HG02763 (cell line): ENCODE data around the gene DLGAP1.
A peak's percentile ranks its signal among the peaks of the same experiment; 100 is the strongest.

ENCODE experiments used
- ATAC-seq: cut with Tn5 transposase; IDR thresholded peaks from one replicate; pipeline ENCODE4 v1.9.1; 2021; ENCODE audit warnings: mild to moderate bottlenecking, moderate library complexity; ENCODE audit not compliant: unreplicated experiment

The DLGAP1 gene

DNA sequence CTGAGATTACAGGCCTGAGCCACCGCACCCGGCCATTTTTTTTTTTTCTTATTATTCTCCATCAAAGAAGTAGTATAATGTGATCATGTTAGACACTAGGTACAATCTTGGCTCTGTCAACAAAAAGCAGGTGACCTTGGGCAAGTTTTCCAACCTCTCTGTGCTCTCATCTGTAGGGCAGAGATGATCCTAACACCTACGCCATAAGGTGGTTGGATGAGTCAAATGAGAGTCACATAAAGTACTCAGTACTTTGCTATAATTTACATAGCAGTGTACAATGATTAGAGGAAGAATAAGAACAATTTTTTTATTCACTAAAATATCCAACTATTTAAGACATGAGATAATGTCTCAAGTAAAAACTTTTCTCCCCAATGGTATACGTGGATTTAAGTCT is 876.5 kb downstream of the DLGAP1 start:
- ATAC-seq, result no peak

GRCh38 chr18:3577281-3577855 is 877.7 kb downstream of the DLGAP1 start:
- ATAC-seq, result no peak

DNA sequence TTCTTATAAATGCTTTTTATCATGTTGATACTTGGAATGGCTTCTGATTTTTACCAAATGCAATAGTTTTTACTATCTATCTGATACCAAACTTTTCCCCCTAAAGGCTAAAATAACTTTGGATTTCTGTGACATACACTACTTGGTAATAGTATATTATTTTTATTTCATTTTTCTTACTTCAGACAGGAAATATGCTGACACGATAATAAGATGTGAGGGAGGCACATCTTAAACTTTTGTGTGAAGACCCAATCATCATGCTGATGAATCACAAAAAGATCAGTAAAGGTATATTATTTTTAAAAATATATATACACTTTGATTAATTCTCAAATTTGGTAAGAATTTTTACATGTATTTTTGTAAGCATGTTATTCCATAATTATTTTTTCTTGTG is 882.3 kb downstream of the DLGAP1 start:
- ATAC-seq, result no peak

- no peak for ATAC-seq
These were observed 888.3 kb downstream of the DLGAP1 start for GRCh38 chr18:3566851-3567250.

- no peak for ATAC-seq
These were observed 894.4 kb downstream of the DLGAP1 start for GRCh38 chr18:3560755-3561154.

DNA sequence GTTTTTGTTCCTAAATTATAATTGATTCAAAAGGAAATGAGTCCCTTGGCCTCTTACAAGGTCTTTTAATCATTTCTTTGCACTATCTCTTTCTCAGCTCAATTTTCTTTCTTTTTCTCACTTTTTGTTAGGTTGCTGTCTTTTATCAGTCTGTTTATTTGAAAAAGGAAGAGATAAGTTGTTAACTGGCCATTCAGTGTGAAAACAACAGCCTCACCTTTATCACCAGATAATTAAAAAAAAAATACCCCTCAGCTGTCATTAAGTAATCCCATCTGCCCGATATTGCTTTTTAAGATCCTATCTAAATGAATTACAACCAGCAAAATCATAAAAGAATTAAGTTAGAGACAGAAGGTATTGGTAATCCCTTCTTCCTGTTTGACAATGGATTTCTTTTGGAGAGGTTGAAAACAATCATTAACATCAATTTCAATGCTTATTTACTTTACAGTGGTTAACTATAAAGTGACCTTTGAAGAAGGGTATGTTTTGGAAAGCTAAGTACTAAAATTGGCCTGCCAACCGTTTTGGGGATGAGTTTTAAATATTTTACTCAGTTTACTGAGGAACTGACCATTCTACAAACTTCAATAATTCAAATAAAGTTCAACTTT is 900.2 kb downstream of the DLGAP1 start:
- no peak for ATAC-seq

DNA sequence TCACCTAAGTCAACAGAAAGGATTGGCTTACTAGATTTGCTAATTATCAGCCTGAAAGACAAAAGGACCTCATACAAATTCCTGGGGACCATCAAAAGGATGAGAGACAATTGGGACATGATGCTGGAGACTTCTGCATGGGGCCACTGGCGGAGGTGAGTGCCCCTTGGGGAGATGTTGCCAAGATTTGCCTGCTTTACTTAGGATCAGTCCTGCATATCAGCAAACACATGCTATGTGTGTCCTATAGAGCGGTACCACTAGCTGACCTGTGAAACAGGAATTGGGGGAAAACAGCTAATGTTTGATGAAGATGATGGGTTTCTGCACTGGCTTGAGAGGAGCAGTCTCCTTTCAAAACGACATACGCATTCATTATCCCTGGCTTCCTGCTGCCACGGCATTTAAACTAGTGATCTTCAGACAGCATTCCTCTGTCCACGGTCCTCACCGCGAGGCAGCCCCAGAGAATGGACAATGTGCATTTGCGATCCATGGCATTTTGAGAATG is 901.0 kb downstream of the DLGAP1 start:
- no peak for ATAC-seq

- ATAC-seq, result no peak
These were observed 902.8 kb downstream of the DLGAP1 start for GRCh38 chr18:3552305-3552704.

DNA sequence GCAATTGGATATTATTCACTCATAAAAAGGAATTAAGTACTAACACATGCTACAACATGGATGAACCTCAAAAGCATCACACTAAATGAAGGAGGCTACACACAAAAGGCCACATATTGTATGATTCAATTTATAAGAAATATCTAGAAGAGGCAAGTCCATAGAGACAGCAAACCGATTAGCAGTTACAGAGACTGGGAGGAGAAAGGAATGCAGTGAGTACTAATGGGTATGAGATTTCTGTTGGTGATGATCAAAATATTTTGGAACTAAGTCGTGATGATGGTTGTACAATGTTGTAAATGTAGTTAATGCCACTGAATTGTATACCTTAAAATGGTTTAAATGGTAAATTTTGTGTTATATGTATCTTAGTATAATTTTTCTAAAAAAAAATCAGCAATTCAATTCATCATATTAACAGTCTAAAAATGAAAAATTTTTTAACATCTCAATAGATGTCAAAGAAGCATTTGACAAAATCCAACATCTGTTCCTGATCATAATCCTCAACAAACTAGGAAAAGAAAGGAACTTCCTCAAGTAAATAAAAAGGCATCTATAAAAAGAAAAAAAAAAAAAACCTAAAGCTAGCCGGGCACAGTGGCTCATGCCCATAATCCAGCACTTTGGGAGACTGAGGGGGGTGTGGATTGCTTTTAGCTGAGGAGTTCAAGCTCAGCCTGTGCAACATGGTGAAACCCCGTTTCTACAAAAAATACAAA is 907.1 kb downstream of the DLGAP1 start:
- no peak for ATAC-seq

- no peak for ATAC-seq
These were observed 909.0 kb downstream of the DLGAP1 start for GRCh38 chr18:3546106-3546505.

DNA sequence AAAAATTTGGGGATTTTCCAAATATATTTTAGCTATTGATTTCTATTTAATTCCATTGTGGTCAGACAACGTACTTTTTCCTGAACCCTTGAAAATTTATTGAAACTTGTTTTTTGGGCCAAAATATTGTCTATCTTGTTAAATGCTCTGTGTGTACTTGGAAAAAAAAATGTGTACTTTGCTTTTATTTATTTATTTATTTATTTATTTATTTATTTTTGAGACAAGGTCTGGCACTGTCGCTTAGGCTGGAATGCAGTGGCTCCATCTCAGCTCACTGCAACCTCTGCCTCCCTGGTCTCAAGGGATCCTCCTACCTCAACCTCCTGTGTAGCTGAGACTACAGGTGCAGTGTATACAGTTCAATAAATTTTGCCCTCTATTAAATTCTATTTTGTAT is 910.6 kb downstream of the DLGAP1 start:
- no peak for ATAC-seq

DNA sequence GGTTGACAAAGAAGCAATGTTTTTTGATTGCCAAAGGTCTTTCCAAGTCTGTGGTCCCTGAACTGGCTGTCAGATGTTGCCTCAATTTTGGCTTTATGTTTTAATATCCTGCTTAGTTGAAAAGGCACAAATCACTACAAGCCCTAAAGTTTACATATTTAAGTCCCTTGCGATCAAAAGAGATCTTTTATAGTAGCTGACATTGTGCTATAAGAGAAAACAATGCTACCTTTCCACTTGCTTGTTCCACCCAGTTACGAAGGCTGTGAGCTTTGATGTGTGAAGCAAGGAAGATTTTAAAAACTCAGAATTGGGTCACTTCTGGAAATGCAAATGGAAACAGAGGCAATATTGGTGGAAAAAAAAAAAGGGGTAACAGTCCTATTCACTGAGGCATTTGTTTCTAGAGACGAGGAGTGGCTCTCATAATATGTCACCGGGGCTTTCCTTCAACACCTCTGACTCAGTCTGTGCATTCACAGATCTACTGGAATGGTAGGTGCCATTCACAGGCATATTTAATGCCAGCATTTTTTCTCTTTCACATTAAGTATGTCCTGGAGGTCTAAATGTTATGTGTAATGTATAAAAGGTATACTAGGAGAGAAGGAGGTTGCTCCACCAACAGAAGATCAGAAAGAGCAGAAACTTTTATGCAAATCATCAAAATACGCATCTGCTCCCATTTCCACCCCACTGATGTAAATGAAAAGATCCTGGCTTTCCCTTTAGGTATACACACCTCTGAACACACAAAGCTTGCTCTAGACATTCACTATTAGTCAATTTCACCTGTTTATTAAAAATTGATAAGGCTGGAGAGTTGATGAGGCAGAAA is 913.3 kb downstream of the DLGAP1 start:
- peak; percentile 85 for ATAC-seq

GRCh38 chr18:3540805-3541548 is 914.1 kb downstream of the DLGAP1 start:
- no peak for ATAC-seq

GRCh38 chr18:3538954-3539617 is 916.0 kb downstream of the DLGAP1 start:
- no peak for ATAC-seq

DNA sequence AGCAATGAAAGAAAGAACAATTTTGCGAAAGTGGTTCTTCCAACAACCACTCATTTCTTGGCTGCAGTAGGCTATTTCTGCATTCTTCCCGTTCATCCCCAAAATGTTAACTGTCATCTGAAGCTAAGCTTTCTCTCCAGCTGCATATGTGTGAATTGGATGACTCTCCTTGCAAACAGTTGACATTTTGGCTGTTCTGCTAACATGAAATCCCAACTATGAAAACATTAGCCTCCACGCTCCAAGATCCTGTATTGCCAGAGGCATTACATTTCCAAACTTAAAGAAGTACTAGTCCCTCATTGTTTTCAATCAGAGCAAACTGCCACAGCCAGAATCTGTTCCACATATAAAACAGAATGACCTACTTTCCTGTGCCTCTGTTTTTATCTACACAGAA is 916.7 kb downstream of the DLGAP1 start:
- no peak for ATAC-seq

DNA sequence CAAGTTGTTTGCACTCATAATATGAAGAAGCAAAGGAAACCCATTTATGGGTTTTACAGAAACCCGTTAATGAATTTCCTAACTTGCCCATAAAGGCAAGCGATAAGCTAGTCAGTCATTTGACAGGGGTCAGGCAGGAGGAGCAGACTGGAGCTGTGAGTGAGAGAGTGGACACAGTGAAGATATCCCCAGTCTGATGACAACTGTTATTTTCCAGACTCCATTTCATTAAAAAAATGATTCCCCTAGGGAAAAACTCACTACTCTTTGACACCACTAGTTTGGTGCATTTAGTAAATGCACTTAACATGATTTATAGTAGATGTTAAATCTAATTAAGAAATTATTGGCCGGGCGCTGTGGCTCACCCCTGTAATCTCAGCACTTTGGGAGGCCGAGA is 924.3 kb downstream of the DLGAP1 start:
- ATAC-seq, result no peak

DNA sequence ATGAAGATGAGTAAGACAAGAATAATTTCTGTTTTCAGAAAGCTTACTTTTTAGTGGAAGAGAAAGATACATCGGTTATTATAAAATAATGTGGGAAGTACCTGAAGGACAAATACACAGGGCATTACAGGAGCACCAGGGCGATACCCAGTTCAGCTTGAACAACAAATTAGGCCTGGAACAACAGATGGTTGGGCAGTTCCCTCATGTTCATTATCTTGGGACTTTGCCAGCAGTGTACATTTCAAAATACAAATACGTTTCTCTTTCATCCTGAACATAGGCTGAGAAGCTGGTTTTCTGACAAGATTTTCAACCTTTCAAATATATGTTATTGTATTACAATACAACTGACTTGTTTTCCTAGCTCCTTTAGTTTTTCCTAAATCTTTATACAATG is 925.5 kb downstream of the DLGAP1 start:
- ATAC-seq, result no peak

DNA sequence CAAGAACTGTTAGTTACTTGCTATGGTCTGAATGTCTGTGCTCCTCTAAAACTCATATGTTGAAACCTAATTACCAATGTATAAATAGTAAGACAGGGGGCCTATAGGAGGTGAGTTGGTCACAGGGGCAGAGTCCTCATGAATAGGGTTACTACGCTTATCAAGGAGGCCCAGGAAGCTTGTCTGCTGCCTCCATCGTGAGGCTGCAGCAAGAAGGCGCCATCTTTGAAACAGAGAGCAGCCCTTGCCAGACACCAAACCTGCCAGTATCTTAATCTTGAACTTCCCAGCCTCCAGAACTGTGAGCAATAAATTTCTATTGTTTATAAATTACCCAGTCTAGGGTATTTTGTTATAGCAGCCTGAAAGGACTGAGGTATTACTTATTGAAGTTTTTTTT is 926.0 kb downstream of the DLGAP1 start:
- ATAC-seq, result no peak

DNA sequence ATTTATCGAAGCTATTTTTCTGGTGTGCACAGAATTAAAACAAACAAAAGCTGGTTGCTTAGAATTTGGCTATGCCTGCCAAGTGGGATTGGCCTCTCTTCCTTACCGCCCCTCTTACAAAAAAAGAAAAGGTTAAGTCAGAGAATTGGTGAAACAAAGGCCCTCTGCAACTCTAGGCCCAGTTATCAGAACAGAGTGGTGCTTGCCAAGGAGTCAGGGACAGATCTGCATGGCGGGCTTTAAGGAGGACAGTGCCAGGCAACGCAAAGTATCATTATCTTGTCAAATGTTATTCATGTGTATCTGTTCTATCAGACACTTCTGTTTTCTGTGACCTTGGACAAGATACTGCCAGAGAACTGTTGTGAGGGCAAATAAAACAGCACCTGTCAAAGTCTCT is 926.9 kb downstream of the DLGAP1 start:
- no peak for ATAC-seq
